Activated CD4-positive, alpha-beta memory T cell treated with anti-CD3 and anti-CD28 coated beads for 36 hours (primary cell): ENCODE data around the gene ARL2. TPM values are rescaled to one million over a fixed set of nuclear protein-coding genes. Genes with fewer than 3 reads are reported as not detected.

Source experiments
- CTCF ChIA-PET: fragments of 350-600 bp; sonication (Branson Sonifier 250); formaldehyde crosslinking; loops from one replicate; lab custom pipeline; 2021; ENCODE audit warnings: antibody characterized with exemption, inconsistent platforms; lab: Charles Lee
- POLR2A ChIA-PET: fragments of 350-600 bp; sonication (Branson Sonifier 250); formaldehyde crosslinking; loops from one replicate; lab custom pipeline; 2021; ENCODE audit warnings: antibody characterized with exemption; lab: Charles Lee
- DNase-seq: peaks from one replicate; pipeline ENCODE4 v3.0.0-alpha.2; 2020
- H3K27ac Mint-ChIP-seq: one replicate; pipeline ENCODE4 v1.8.0; 2021; ENCODE audit warnings: mixed read lengths
- H3K27me3 Mint-ChIP-seq: one replicate; pipeline ENCODE4 v1.8.0; 2021; ENCODE audit warnings: mixed read lengths
- H3K36me3 Mint-ChIP-seq: one replicate; pipeline ENCODE4 v1.8.0; 2021; ENCODE audit warnings: mixed read lengths
- H3K4me1 Mint-ChIP-seq: one replicate; pipeline ENCODE4 v1.8.0; 2021; ENCODE audit warnings: low read depth, mixed read lengths
- H3K4me3 Mint-ChIP-seq: one replicate; pipeline ENCODE4 v1.8.0; 2021; ENCODE audit warnings: mild to moderate bottlenecking, mixed read lengths
- H3K9me3 Mint-ChIP-seq: one replicate; pipeline ENCODE4 v1.8.0; 2021; ENCODE audit warnings: mixed read lengths
- intact Hi-C: fragments of 100-400 bp; cut with micrococcal nuclease; formaldehyde crosslinking; loops from one replicate; pipeline ENCODE4 v1.15.1; 2023
- microRNA-seq: library from miRNA; unstranded; fragments of <30 nt; microRNA quantifications from one replicate; pipeline ENCODE4 v1.2.0, GENCODE V29; 2022; ENCODE audit warnings: borderline number of aligned reads, borderline microRNAs expressed, borderline replicate concordance
- total RNA-seq, 2 experiments: library from RNA; stranded (reverse); gene quantifications; one replicate each; pipeline ENCODE4 v1.2.3, GENCODE V29; 2021

Gene ARL2
- total RNA-seq, 2 experiments from 2014 or later = 104 to 109 TPM

DNA sequence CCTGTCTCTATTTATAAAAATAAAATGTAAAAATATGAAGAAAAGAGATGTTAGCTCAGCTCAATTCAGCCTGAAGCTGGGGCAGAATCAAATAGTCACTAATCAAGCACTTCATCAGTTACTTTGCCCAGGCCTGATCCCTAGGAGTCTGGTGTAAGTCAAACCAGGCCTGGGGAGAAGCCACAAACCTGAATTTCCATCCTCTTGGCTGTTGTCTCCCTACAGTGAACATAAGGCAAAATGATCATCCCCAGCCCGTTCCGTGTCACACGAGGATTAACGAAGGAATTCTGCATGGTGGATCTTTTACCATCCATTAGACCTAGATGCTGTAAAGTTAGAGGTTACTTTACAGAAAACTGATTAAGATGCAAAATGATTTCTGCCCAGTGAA lies 50.9 kb downstream of the ARL2 start:
- Mint-ChIP-seq H3K4me3 (no peak overlapping the region), H3K36me3 (no peaks in the 10 kb centered on the region), H3K4me1 (no peaks in the 10 kb centered on the region), H3K9me3 (no peaks in the 10 kb centered on the region), H3K27me3 (no peaks in the 10 kb centered on the region), H3K27ac (no peak overlapping the region)
- POLR2A ChIA-PET = no interaction called here
- intact Hi-C loops = loop anchor here (5.0 kb wide), 1 partner anchor 53 kb away; the partner anchor contains the start of gene ARL2
- CTCF ChIA-PET = no interaction called here
- no peak for DNase-seq

DNA sequence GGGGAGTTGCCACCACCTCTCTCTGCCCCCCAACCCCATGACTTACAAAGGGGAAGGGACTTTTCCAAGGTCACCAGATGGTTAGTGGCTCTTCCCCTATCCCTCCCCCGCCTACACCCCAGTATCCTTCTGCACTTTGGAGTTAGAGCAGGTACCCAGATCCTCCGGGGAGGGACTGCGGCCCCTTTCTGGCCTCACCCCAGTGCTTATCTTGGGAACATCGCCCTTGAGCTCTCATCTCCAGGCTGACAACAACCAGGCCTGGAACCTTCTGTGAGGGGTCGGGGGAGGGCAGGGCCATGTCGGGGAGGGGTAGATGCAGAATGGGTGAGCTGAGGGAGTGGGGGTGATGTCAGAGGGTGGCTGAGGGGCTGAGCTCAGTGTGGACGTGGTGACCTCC lies 51.9 kb downstream of the ARL2 start:
- ChIA-PET CTCF (no interaction called here), POLR2A (interaction anchor here (0.6 to 1.0 kb wide), 2 partner anchors 17 to 29 kb away, joined by 3 to 4 read pairs; partner anchors contain the start of gene CDCA5)
- no peak overlapping the region for H3K27ac Mint-ChIP-seq
- DNase-seq = no peak
- H3K27me3 Mint-ChIP-seq = no peaks in the 10 kb centered on the region
- intact Hi-C loops = no loop called here
- no peaks in the 10 kb centered on the region for H3K36me3 Mint-ChIP-seq
- no peaks in the 10 kb centered on the region for H3K9me3 Mint-ChIP-seq
- no peaks in the 10 kb centered on the region for H3K4me1 Mint-ChIP-seq
- H3K4me3 Mint-ChIP-seq = no peak overlapping the region

DNA sequence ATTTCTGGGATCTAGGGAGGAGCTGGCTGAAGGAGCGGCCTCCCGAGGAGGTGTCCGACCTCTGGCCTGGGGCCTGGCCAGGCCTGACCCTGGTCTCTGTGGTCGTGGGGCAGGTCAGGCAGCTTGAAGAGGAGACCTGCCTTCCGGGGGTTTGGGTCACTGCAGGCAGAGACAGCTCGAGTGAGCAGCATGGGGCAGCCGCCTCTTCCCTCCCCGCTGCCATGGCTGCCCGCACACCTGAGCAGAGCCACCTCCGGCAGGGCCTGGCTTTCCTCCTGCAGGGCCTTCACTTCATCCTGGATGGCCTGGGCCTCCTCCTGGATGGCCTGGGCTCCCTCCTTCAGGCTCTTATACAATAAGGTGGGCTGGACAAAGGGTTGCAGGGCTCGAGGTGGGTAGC lies 52.4 kb downstream of the ARL2 start:
- no peaks in the 10 kb centered on the region for H3K4me1 Mint-ChIP-seq
- no peak overlapping the region for H3K27ac Mint-ChIP-seq
- H3K9me3 Mint-ChIP-seq = no peaks in the 10 kb centered on the region
- no peaks in the 10 kb centered on the region for H3K36me3 Mint-ChIP-seq
- DNase-seq = no peak
- ChIA-PET CTCF (no interaction called here), POLR2A (interaction anchor here (1.0 kb wide), 1 partner anchor 17 kb away, joined by 3 read pairs; the partner anchor contains the start of gene CDCA5)
- intact Hi-C loops = no loop called here
- no peaks in the 10 kb centered on the region for H3K27me3 Mint-ChIP-seq
- H3K4me3 Mint-ChIP-seq = no peak overlapping the region

DNA sequence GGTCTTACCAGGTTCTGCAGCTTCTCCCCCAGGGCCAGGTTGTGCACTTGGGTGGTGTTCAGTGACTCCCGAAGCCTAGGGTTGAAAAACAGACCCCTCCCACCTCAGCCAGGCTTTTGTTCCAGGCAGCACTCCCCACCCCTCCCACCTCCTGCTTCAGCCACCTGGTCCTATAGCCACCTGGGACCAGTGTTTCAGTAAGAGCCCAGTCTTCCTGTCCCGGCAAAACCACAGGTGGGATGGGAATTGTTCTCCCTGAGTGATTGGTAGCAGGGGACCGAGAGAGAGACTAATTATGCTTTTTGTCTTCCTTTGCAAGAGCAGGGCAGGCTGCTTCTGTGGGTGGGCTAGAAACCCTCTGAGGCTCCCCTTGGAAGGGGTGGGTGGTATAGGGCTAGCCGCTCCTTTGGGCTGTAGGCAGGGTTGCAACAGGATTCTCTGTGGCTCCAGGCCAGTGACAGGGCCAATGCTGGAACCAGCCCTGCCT lies 52.9 kb downstream of the ARL2 start:
- POLR2A ChIA-PET = no interaction called here
- intact Hi-C loops = no loop called here
- CTCF ChIA-PET = no interaction called here
- Mint-ChIP-seq H3K9me3 (no peaks in the 10 kb centered on the region), H3K4me3 (no peak overlapping the region), H3K36me3 (no peaks in the 10 kb centered on the region), H3K4me1 (no peaks in the 10 kb centered on the region), H3K27ac (no peak overlapping the region), H3K27me3 (no peaks in the 10 kb centered on the region)
- DNase-seq = no peak

- intact Hi-C loops = no loop called here
- Mint-ChIP-seq H3K27me3 (no peaks in the 10 kb centered on the region), H3K27ac (no peak overlapping the region), H3K4me3 (no peak overlapping the region), H3K9me3 (no peaks in the 10 kb centered on the region), H3K36me3 (no peaks in the 10 kb centered on the region), H3K4me1 (no peaks in the 10 kb centered on the region)
- POLR2A ChIA-PET = no interaction called here
- CTCF ChIA-PET = no interaction called here
- no peak for DNase-seq
Measured at GRCh38 chr11:65067446-65067845, 53.5 kb downstream of the ARL2 start.

GRCh38 chr11:65069217-65069616 lies 55.3 kb downstream of the ARL2 start:
- Mint-ChIP-seq H3K4me1 (no peaks in the 10 kb centered on the region), H3K36me3 (no peaks in the 10 kb centered on the region), H3K27me3 (no peaks in the 10 kb centered on the region), H3K9me3 (no peaks in the 10 kb centered on the region), H3K4me3 (no peak overlapping the region), H3K27ac (no peak overlapping the region)
- intact Hi-C loops = no loop called here
- CTCF ChIA-PET = interaction anchor here (0.6 to 1.0 kb wide), 2 partner anchors 14 to 55 kb away, joined by 3 read pairs; partner anchors contain the start of gene ARL2
- DNase-seq = no peak
- POLR2A ChIA-PET = no interaction called here

Small RNA genes within 50 kb of the gene (microRNA-seq; reads per million reads assigned to microRNA genes)
- not detected for gene MIR6879

Other genes starting within 250 kb of the ARL2 start
- gene SF1, start 235.6 kb upstream of the ARL2 start, total RNA-seq = 100 to 1,000 TPM; 323 to 328 TPM
- 10 to 100 TPM; 83.3 to 85.8 TPM for gene MAP4K2, start 210.9 kb upstream of the ARL2 start, total RNA-seq
- gene MEN1, start 203.6 kb upstream of the ARL2 start, total RNA-seq = 10 to 100 TPM; 31.3 to 32.2 TPM
- gene CDC42BPG, start 169.5 kb upstream of the ARL2 start, total RNA-seq = under 1 TPM; 0.39 to 0.69 TPM
- gene EHD1, start 135.5 kb upstream of the ARL2 start, total RNA-seq = 100 to 1,000 TPM; 103 to 113 TPM
- gene ATG2A, start 97.0 kb upstream of the ARL2 start, total RNA-seq = 10 to 100 TPM; 20.2 to 20.5 TPM
- gene PPP2R5B, start 89.5 kb upstream of the ARL2 start, total RNA-seq = 10 to 100 TPM in 1 of 2 experiments, 1 to 10 TPM in 1; 9.7 to 11.9 TPM
- gene GPHA2, start 78.3 kb upstream of the ARL2 start, total RNA-seq = under 1 TPM in 1 of 2 experiments, not detected in 1; 0.46 TPM
- under 1 TPM; 0.21 to 0.82 TPM for gene MAJIN, start 42.1 kb upstream of the ARL2 start, total RNA-seq
- under 1 TPM in 1 of 2 experiments, not detected in 1; 0.22 TPM for gene BATF2, start 17.2 kb upstream of the ARL2 start, total RNA-seq
- 10 to 100 TPM; 15.4 to 15.9 TPM for gene SNX15, start 13.3 kb downstream of the ARL2 start, total RNA-seq
- 10 to 100 TPM; 14.2 to 14.7 TPM for gene SAC3D1, start 27.1 kb downstream of the ARL2 start, total RNA-seq
- gene NAALADL1, start 44.4 kb downstream of the ARL2 start, total RNA-seq = 10 to 100 TPM; 13.8 to 15.2 TPM
- gene CDCA5, start 69.9 kb downstream of the ARL2 start, total RNA-seq = 100 to 1,000 TPM; 111 to 112 TPM
- 10 to 100 TPM; 28.3 to 31.3 TPM for gene ZFPL1, start 70.1 kb downstream of the ARL2 start, total RNA-seq
- 10 to 100 TPM; 97.1 to 99.2 TPM for gene VPS51, start 82.1 kb downstream of the ARL2 start, total RNA-seq
- 10 to 100 TPM; 19.2 to 21.0 TPM for gene TM7SF2, start 97.7 kb downstream of the ARL2 start, total RNA-seq
- 1 to 10 TPM; 9.3 to 9.7 TPM for gene ZNHIT2, start 103.5 kb downstream of the ARL2 start, total RNA-seq
- gene FAU, start 108.0 kb downstream of the ARL2 start, total RNA-seq = 1,000 to 10,000 TPM; 1,138 to 1,149 TPM
- gene MRPL49, start 108.2 kb downstream of the ARL2 start, total RNA-seq = 10 to 100 TPM; 48.5 to 52.5 TPM
- 10 to 100 TPM; 24.5 to 26.2 TPM for gene SYVN1, start 120.4 kb downstream of the ARL2 start, total RNA-seq
- not detected for gene SPDYC, start 156.1 kb downstream of the ARL2 start, total RNA-seq
- 100 to 1,000 TPM; 111 to 116 TPM for gene CAPN1, start 167.8 kb downstream of the ARL2 start, total RNA-seq
- 10 to 100 TPM; 62.9 to 66.9 TPM for gene POLA2, start 247.8 kb downstream of the ARL2 start, total RNA-seq